Neuronal stem cell (in vitro differentiated cells): ENCODE measurements around the gene OSCP1.

Source experiments
- DNase-seq: peaks from one replicate; pipeline ENCODE4 v3.0.0-alpha.2; 2013; ENCODE audit warnings: low spot score
- H2AFZ ChIP-seq: one replicate; pipeline ENCODE4 v1.6.1; 2013; ENCODE audit warnings: mild to moderate bottlenecking, low read length, inconsistent platforms
- H2AK5ac ChIP-seq: 2 replicates; pipeline ENCODE4 v1.6.1; 2013; ENCODE audit warnings: low read depth, mild to moderate bottlenecking, inconsistent platforms, low read length, moderate library complexity, mixed read lengths
- H2BK120ac ChIP-seq: 2 replicates; pipeline ENCODE4 v1.6.1; 2013; ENCODE audit warnings: low read depth, mild to moderate bottlenecking, inconsistent platforms, low read length, moderate library complexity, mixed read lengths
- H2BK12ac ChIP-seq: one replicate; pipeline ENCODE4 v1.6.1; 2013; ENCODE audit warnings: low read length, inconsistent platforms
- H2BK15ac ChIP-seq: 2 replicates; pipeline ENCODE4 v1.6.1; 2013; ENCODE audit warnings: mild to moderate bottlenecking, low read length, inconsistent platforms, mixed read lengths
- H2BK5ac ChIP-seq: one replicate; pipeline ENCODE4 v1.6.1; 2013; ENCODE audit warnings: inconsistent platforms, mild to moderate bottlenecking, low read length, moderate library complexity
- H3K14ac ChIP-seq: one replicate; pipeline ENCODE4 v1.6.1; 2013; ENCODE audit warnings: low read length, inconsistent platforms
- H3K18ac ChIP-seq: 2 replicates; pipeline ENCODE4 v1.6.1; 2013; ENCODE audit warnings: low read length, inconsistent platforms
- H3K23ac ChIP-seq: 2 replicates; pipeline ENCODE4 v1.6.1; 2013; ENCODE audit warnings: low read depth, mild to moderate bottlenecking, mixed read lengths, low read length, inconsistent platforms; ENCODE audit not compliant: poor library complexity
- H3K27ac ChIP-seq: replicated peaks from 3 replicates; pipeline ENCODE4 v1.5.1; 2013; ENCODE audit warnings: low read length, inconsistent platforms
- H3K27me3 ChIP-seq, 3 experiments: 2 replicates each; pipeline ENCODE4 v1.6.1; 2013; ENCODE audit warnings: low read length in 3 of 3, mild to moderate bottlenecking in 2 of 3, inconsistent platforms in 1 of 3, low read depth in 1 of 3, mixed read lengths in 1 of 3, moderate library complexity in 1 of 3; ENCODE audit not compliant: control insufficient read depth in 3 of 3, insufficient read depth in 3 of 3
- H3K36me3 ChIP-seq, 2 donors: replicated peaks in 1 of 2; 2 replicates each; pipeline ENCODE4 v1.6.1; 2013; ENCODE audit warnings: low read length in 2 of 2; ENCODE audit not compliant: control insufficient read depth in 2 of 2, insufficient read depth in 2 of 2
- H3K4ac ChIP-seq: 2 replicates; pipeline ENCODE4 v1.6.1; 2013; ENCODE audit warnings: inconsistent platforms, mild to moderate bottlenecking, low read length, moderate library complexity
- H3K4me1 ChIP-seq, 2 donors: 1 replicate in 1 of 2; 2 replicates in 1 of 2; pipeline ENCODE4 v1.6.1; 2013; ENCODE audit warnings: low read length in 2 of 2, low read depth in 1 of 2; ENCODE audit not compliant: control insufficient read depth in 2 of 2, insufficient read depth in 1 of 2
- H3K4me2 ChIP-seq: one replicate; pipeline ENCODE4 v1.6.1; 2013; ENCODE audit warnings: mild to moderate bottlenecking, low read length, inconsistent platforms; ENCODE audit not compliant: insufficient read depth, poor library complexity, severe bottlenecking
- H3K4me3 ChIP-seq, 2 donors: 2 replicates each; pipeline ENCODE4 v1.5.1; 2013; ENCODE audit warnings: low read length in 2 of 2, mild to moderate bottlenecking in 2 of 2, inconsistent platforms in 1 of 2, moderate library complexity in 1 of 2
- H3K79me1 ChIP-seq: one replicate; pipeline ENCODE4 v1.6.1; 2013; ENCODE audit warnings: low read depth, mild to moderate bottlenecking, inconsistent platforms, low read length, moderate library complexity
- H3K9ac ChIP-seq: one replicate; pipeline ENCODE4 v1.6.1; 2013; ENCODE audit warnings: mild to moderate bottlenecking, low read depth, low read length, inconsistent platforms; ENCODE audit not compliant: poor library complexity
- H3K9me3 ChIP-seq, 2 donors: replicated peaks in 1 of 2; 2 replicates each; pipeline versions ENCODE3 to v1.6.1; 2013; ENCODE audit warnings: low read length in 2 of 2, mild to moderate bottlenecking in 2 of 2, inconsistent platforms in 1 of 2, low read depth in 1 of 2, mixed read lengths in 1 of 2, moderate library complexity in 1 of 2; ENCODE audit not compliant: control insufficient read depth in 2 of 2, insufficient read depth in 1 of 2
- H4K8ac ChIP-seq: one replicate; pipeline ENCODE4 v1.6.1; 2013; ENCODE audit warnings: low read depth, mild to moderate bottlenecking, inconsistent platforms, low read length, moderate library complexity
- H4K91ac ChIP-seq: one replicate; pipeline ENCODE4 v1.6.1; 2013; ENCODE audit warnings: low read length, low read depth, mild to moderate bottlenecking, inconsistent platforms; ENCODE audit not compliant: poor library complexity
- WGBS, 2 donors: extraction: QIAGEN DNeasy Blood & Tissue Kit; methylation state at CpG; one replicate each; pipeline ENCODE4 v1.1.7; 2013; ENCODE audit warnings: missing lambda C conversion rate in 2 of 2, mixed read lengths in 1 of 2; ENCODE audit not compliant: insufficient read length in 2 of 2, insufficient replicate concordance in 1 of 2; ENCODE audit errors: extremely low coverage in 2 of 2; 5-methylcytosine and 5-hydroxymethylcytosine counted together

OSCP1 gene

GRCh38 chr1:36467027-36467410 lies 16.8 kb upstream of the OSCP1 start:
- DNase-seq, result no peak
- Histone ChIP-seq H3K23ac (no peak overlapping the region), H2BK12ac (peak overlapping the region; percentile 75), H3K18ac (no peak overlapping the region), H4K91ac (peak overlapping the region; percentile 38), H3K79me1 (peaks cover 4% of the 10 kb centered on the region), H2AK5ac (peak overlapping the region; percentile 20), H3K27me3 (no peaks in the 10 kb centered on the region), H2BK120ac (no peak overlapping the region), H3K9me3 (no peaks in the 10 kb centered on the region), H3K4ac (no peak overlapping the region), H3K27ac (no peak overlapping the region), H3K9ac (no peak overlapping the region), H3K14ac (no peak overlapping the region), H3K4me1 (peaks cover 8 to 12% of the 10 kb centered on the region in 2 donors), H3K4me3 (no peak overlapping the region), H3K4me2 (no peak overlapping the region), H2AFZ (no peak overlapping the region), H2BK15ac (peak overlapping the region; percentile 23), H3K36me3 (peaks cover 5% of the 10 kb centered on the region in 2 donors), H2BK5ac (peak overlapping the region; percentile 8), H4K8ac (no peak overlapping the region)
- WGBS, 2 donors, result no CpG with 5 or more reads among the region's 4 CpGs

GRCh38 chr1:36466370-36467026 lies 16.2 kb upstream of the OSCP1 start:
- H3K36me3 ChIP-seq, result peaks cover 9 to 10% of the 10 kb centered on the region in 2 donors
- peaks cover 3 to 8% of the 10 kb centered on the region in 2 donors for H3K4me1 ChIP-seq
- H4K8ac ChIP-seq, result peak overlapping the region; percentile 21
- H2BK120ac ChIP-seq, result no peak overlapping the region
- peaks cover 4% of the 10 kb centered on the region for H3K79me1 ChIP-seq
- H3K27ac ChIP-seq, result no peak overlapping the region
- DNase-seq, result no peak
- no peaks in the 10 kb centered on the region for H3K27me3 ChIP-seq
- H2AFZ ChIP-seq, result no peak overlapping the region
- no peak overlapping the region for H3K4me2 ChIP-seq
- WGBS, 2 donors, result no CpG with 5 or more reads among the region's 12 CpGs
- peak overlapping the region; percentile 8 for H2BK5ac ChIP-seq
- no peak overlapping the region for H2BK12ac ChIP-seq
- H3K4ac ChIP-seq, result no peak overlapping the region
- H3K23ac ChIP-seq, result no peak overlapping the region
- H3K4me3 ChIP-seq, result no peak overlapping the region
- H3K14ac ChIP-seq, result no peak overlapping the region
- no peaks in the 10 kb centered on the region for H3K9me3 ChIP-seq
- H3K18ac ChIP-seq, result peak overlapping the region; percentile 30
- H2AK5ac ChIP-seq, result peak overlapping the region; percentile 20
- no peak overlapping the region for H4K91ac ChIP-seq
- peak overlapping the region; percentile 23 for H2BK15ac ChIP-seq
- no peak overlapping the region for H3K9ac ChIP-seq

GRCh38 chr1:36465731-36466369 lies 15.6 kb upstream of the OSCP1 start:
- DNase-seq, result no peak
- peak overlapping the region; percentile 30 for H3K18ac ChIP-seq
- no CpG with 5 or more reads among the region's 4 CpGs for WGBS, 2 donors
- H3K9ac ChIP-seq, result no peak overlapping the region
- peak overlapping the region; percentile 20 for H2AK5ac ChIP-seq
- H3K4me2 ChIP-seq, result no peak overlapping the region
- peak overlapping the region; percentile 21 for H4K8ac ChIP-seq
- peak overlapping the region; percentile 8 for H2BK5ac ChIP-seq
- H3K27ac ChIP-seq, result no peak overlapping the region
- no peak overlapping the region for H3K4ac ChIP-seq
- no peak overlapping the region for H3K4me3 ChIP-seq
- peaks cover 14 to 17% of the 10 kb centered on the region in 2 donors for H3K36me3 ChIP-seq
- no peak overlapping the region for H3K23ac ChIP-seq
- H3K14ac ChIP-seq, result no peak overlapping the region
- no peak overlapping the region for H2BK15ac ChIP-seq
- H3K27me3 ChIP-seq, result no peaks in the 10 kb centered on the region
- H2BK12ac ChIP-seq, result no peak overlapping the region
- peaks cover 0 to 8% of the 10 kb centered on the region in 2 donors for H3K4me1 ChIP-seq
- peaks cover 4% of the 10 kb centered on the region for H3K79me1 ChIP-seq
- H3K9me3 ChIP-seq, result no peaks in the 10 kb centered on the region
- H4K91ac ChIP-seq, result no peak overlapping the region
- no peak overlapping the region for H2AFZ ChIP-seq
- no peak overlapping the region for H2BK120ac ChIP-seq

GRCh38 chr1:36464605-36465393 lies 14.5 kb upstream of the OSCP1 start:
- Histone ChIP-seq H2BK5ac (peak overlapping the region; percentile 62), H3K4me3 (peak overlapping the region; percentile 71 to 78), H3K18ac (peak overlapping the region; percentile 76), H3K79me1 (peaks cover 4% of the 10 kb centered on the region), H2BK12ac (no peak overlapping the region), H3K4me1 (peaks cover 0 to 8% of the 10 kb centered on the region in 2 donors), H3K27me3 (no peaks in the 10 kb centered on the region), H3K4ac (no peak overlapping the region), H3K23ac (peak overlapping the region; percentile 81), H4K8ac (no peak overlapping the region), H2AFZ (peak overlapping the region; percentile 84), H4K91ac (peak overlapping the region; percentile 90), H2AK5ac (no peak overlapping the region), H3K4me2 (peak overlapping the region; percentile 51), H2BK120ac (no peak overlapping the region), H2BK15ac (no peak overlapping the region), H3K9me3 (no peaks in the 10 kb centered on the region), H3K9ac (no peak overlapping the region), H3K36me3 (peaks cover 22 to 26% of the 10 kb centered on the region in 2 donors), H3K27ac (peak overlapping the region; percentile 78), H3K14ac (no peak overlapping the region)
- DNase-seq, result no peak
- WGBS, 2 donors, result no CpG with 5 or more reads among the region's 13 CpGs
